ENCODE data around the gene CALM3. TPM values are rescaled to one million over a fixed set of nuclear protein-coding genes. Genes with fewer than 3 reads are reported as not detected.

The CALM3 gene
- total RNA-seq, 1 donor from 2014 or later: 89.6 TPM

Other genes starting within 250 kb of the CALM3 start
- 0.55 TPM for gene CCDC8, start 187.8 kb upstream of the CALM3 start, total RNA-seq
- gene PNMA8C, start 172.4 kb upstream of the CALM3 start, total RNA-seq: not detected
- gene PNMA8A, start 129.8 kb upstream of the CALM3 start, total RNA-seq: 0.48 TPM
- 0.35 TPM for gene PNMA8B, start 105.5 kb upstream of the CALM3 start, total RNA-seq
- gene PTGIR, start 23.8 kb downstream of the CALM3 start, total RNA-seq: 3.0 TPM
- not detected for gene GNG8, start 34.9 kb downstream of the CALM3 start, total RNA-seq
- 1.2 TPM for gene DACT3, start 59.9 kb downstream of the CALM3 start, total RNA-seq
- gene PRKD2, start 115.8 kb downstream of the CALM3 start, total RNA-seq: 13.7 TPM
- 6.6 TPM for gene FKRP, start 144.7 kb downstream of the CALM3 start, total RNA-seq
- 24.1 TPM for gene STRN4, start 145.1 kb downstream of the CALM3 start, total RNA-seq
- gene SLC1A5, start 187.3 kb downstream of the CALM3 start, total RNA-seq: 3.8 TPM
- 89.1 TPM for gene AP2S1, start 249.5 kb downstream of the CALM3 start, total RNA-seq

Measured in left lobe of liver (tissue), 1 donor.